OCI-LY1 (cell line): ENCODE data around the gene TXNRD3.

Experiments
- H2AFZ ChIP-seq: fragments of 200-600 bp; sonication (generic), shearing (Covaris generic); 2 replicates; pipeline ENCODE4 v1.6.0; 2014; ENCODE audit warnings: antibody characterized with exemption, mild to moderate bottlenecking, low read length
- H3F3A ChIP-seq: fragments of 200-600 bp; sonication (generic), shearing (Covaris generic); 2 replicates; pipeline ENCODE4 v1.6.0; 2014; ENCODE audit warnings: mild to moderate bottlenecking, antibody characterized with exemption, low read length, moderate library complexity; ENCODE audit not compliant: insufficient read depth
- H3K27ac ChIP-seq: fragments of 200-600 bp; sonication (generic); 2 replicates; pipeline ENCODE4 v1.5.1; 2014; ENCODE audit warnings: low read length, mixed run types, mild to moderate bottlenecking, low read depth; ENCODE audit not compliant: poor library complexity, severe bottlenecking
- H3K27me3 ChIP-seq: fragments of 200-600 bp; sonication (generic); 2 replicates; pipeline ENCODE4 v1.6.0; 2014; ENCODE audit warnings: antibody characterized with exemption, mild to moderate bottlenecking, low read length, moderate library complexity; ENCODE audit not compliant: insufficient read depth
- H3K36me3 ChIP-seq: fragments of 200-600 bp; sonication (generic); 2 replicates; pipeline ENCODE4 v1.6.1; 2014; ENCODE audit warnings: mild to moderate bottlenecking, antibody characterized with exemption, low read length, moderate library complexity, mixed read lengths; ENCODE audit not compliant: insufficient read depth
- H3K4me1 ChIP-seq: fragments of 200-600 bp; sonication (generic); 2 replicates; pipeline ENCODE4 v1.5.1; 2014; ENCODE audit warnings: mild to moderate bottlenecking, low read length, moderate library complexity; ENCODE audit not compliant: insufficient read depth, severe bottlenecking
- H3K4me2 ChIP-seq: fragments of 200-600 bp; sonication (generic), shearing (Covaris generic); 2 replicates; pipeline ENCODE4 v1.6.1; 2014; ENCODE audit warnings: low read length
- H3K4me3 ChIP-seq: fragments of 200-600 bp; sonication (generic); 2 replicates; pipeline ENCODE4 v1.5.1; 2014; ENCODE audit warnings: low read length, low read depth, mild to moderate bottlenecking, mixed read lengths; ENCODE audit not compliant: poor library complexity, severe bottlenecking
- H3K79me2 ChIP-seq: fragments of 200-600 bp; shearing (Covaris generic); 2 replicates; pipeline ENCODE4 v1.6.1; 2016; ENCODE audit warnings: mixed run types, low read length, mixed read lengths; ENCODE audit not compliant: insufficient read depth
- H3K9ac ChIP-seq: fragments of 200-600 bp; sonication (generic), shearing (Covaris generic); 2 replicates; pipeline ENCODE4 v1.6.1; 2014; ENCODE audit warnings: mild to moderate bottlenecking, low read length, mixed read lengths
- H3K9me2 ChIP-seq: fragments of 200-600 bp; sonication (generic), shearing (Covaris generic); 2 replicates; pipeline ENCODE4 v1.6.1; 2014; ENCODE audit warnings: low read depth, mild to moderate bottlenecking, low read length, mixed read lengths
- H3K9me3 ChIP-seq: fragments of 200-600 bp; shearing (Covaris generic); 2 replicates; pipeline ENCODE4 v1.6.1; 2014; ENCODE audit warnings: low read length, mixed read lengths
- H4K20me1 ChIP-seq: fragments of 200-600 bp; sonication (generic), shearing (Covaris generic); 2 replicates; pipeline ENCODE4 v1.6.0; 2016; ENCODE audit warnings: mild to moderate bottlenecking, low read length; ENCODE audit not compliant: insufficient read depth
- CTCF ChIP-seq: fragments of 200-600 bp; sonication (generic), shearing (Covaris generic); IDR thresholded peaks from 2 replicates; pipeline ENCODE4 v1.5.1; 2017; ENCODE audit warnings: mild to moderate bottlenecking, antibody characterized with exemption, low read length, moderate library complexity, mixed read lengths
- EZH2 ChIP-seq: fragments of 200-600 bp; sonication (generic), shearing (Covaris generic); IDR thresholded peaks from 2 replicates; pipeline ENCODE4 v1.8.0; 2017; ENCODE audit warnings: borderline replicate concordance, mixed run types, mild to moderate bottlenecking, antibody characterized with exemption, low read length, moderate library complexity, mixed read lengths

The TXNRD3 gene

GRCh38 chr3:126568776-126569342, 86.1 kb downstream of the TXNRD3 start:
- no peak overlapping the region for H3K4me3 ChIP-seq
- H2AFZ ChIP-seq = no peak overlapping the region
- no peaks in the 10 kb centered on the region for H3K9me3 ChIP-seq
- no peaks in the 10 kb centered on the region for H3K27me3 ChIP-seq
- H3K9me2 ChIP-seq = no peaks in the 10 kb centered on the region
- H3K79me2 ChIP-seq = no peaks in the 10 kb centered on the region
- no peak overlapping the region for H3K9ac ChIP-seq
- no peaks in the 10 kb centered on the region for H3K4me1 ChIP-seq
- H3K4me2 ChIP-seq = no peak overlapping the region
- H3K27ac ChIP-seq = no peak overlapping the region
- no peaks in the 10 kb centered on the region for H3K36me3 ChIP-seq
- no peaks in the 10 kb centered on the region for H4K20me1 ChIP-seq
- no peak for TF ChIP-seq CTCF
- TF ChIP-seq EZH2 = no peak
- no peaks in the 10 kb centered on the region for H3F3A ChIP-seq

- Histone ChIP-seq H3K4me2 (no peak overlapping the region), H3K27me3 (no peaks in the 10 kb centered on the region), H3K9me2 (no peaks in the 10 kb centered on the region)
These were observed 87.1 kb downstream of the TXNRD3 start for GRCh38 chr3:126567696-126568438.

GRCh38 chr3:126562737-126563276, 92.1 kb downstream of the TXNRD3 start:
- Histone ChIP-seq H3K36me3 (no peaks in the 10 kb centered on the region), H2AFZ (no peak overlapping the region)
- TF ChIP-seq CTCF = no peak
- no peak for TF ChIP-seq EZH2

More at GRCh38 chr3:126567696-126568438, 87.1 kb downstream of the TXNRD3 start:
- Histone ChIP-seq H2AFZ (no peak overlapping the region), H3K9ac (no peak overlapping the region), H3K36me3 (no peaks in the 10 kb centered on the region), H3K4me1 (no peaks in the 10 kb centered on the region), H4K20me1 (no peaks in the 10 kb centered on the region), H3K79me2 (no peaks in the 10 kb centered on the region), H3K4me3 (no peak overlapping the region), H3K9me3 (no peaks in the 10 kb centered on the region), H3F3A (no peaks in the 10 kb centered on the region), H3K27ac (no peak overlapping the region)
- TF ChIP-seq EZH2 = no peak
- no peak for TF ChIP-seq CTCF

More at GRCh38 chr3:126562737-126563276, 92.1 kb downstream of the TXNRD3 start:
- no peaks in the 10 kb centered on the region for H3K4me1 ChIP-seq
- H3K27ac ChIP-seq = no peak overlapping the region
- H3K79me2 ChIP-seq = no peaks in the 10 kb centered on the region
- H3K4me2 ChIP-seq = no peak overlapping the region
- H3F3A ChIP-seq = no peaks in the 10 kb centered on the region
- no peaks in the 10 kb centered on the region for H4K20me1 ChIP-seq
- H3K4me3 ChIP-seq = no peak overlapping the region
- H3K27me3 ChIP-seq = no peaks in the 10 kb centered on the region
- no peaks in the 10 kb centered on the region for H3K9me3 ChIP-seq
- H3K9me2 ChIP-seq = no peaks in the 10 kb centered on the region
- H3K9ac ChIP-seq = no peak overlapping the region
